ENCODE data around the gene FRMD4A. TPM values are rescaled to one million over a fixed set of nuclear protein-coding genes. Genes with fewer than 3 reads are reported as not detected.

The FRMD4A gene
- total and polyA plus RNA-seq, 2 of the 4 experiments (the other 2 are of a cell fraction): 30.3 to 68.8 TPM

- Histone ChIP-seq H3K27ac (ENCODE audit: insufficient read depth, low read length) (no peak overlapping the region), H3K18ac (ENCODE audit: low read depth, low read length) (peak overlapping the region; percentile 24; the same call in 1 of the 2 replicates), H2BK120ac (ENCODE audit: low read depth, low read length) (peak overlapping the region; percentile 76; the same call in 1 of the 2 replicates), H3K36me3 (ENCODE audit: control insufficient read depth, insufficient read depth, low read length) (no peaks in the 10 kb centered on the region), H4K91ac (ENCODE audit: insufficient read depth, low read depth, low read length) (no peak overlapping the region), H2BK20ac (ENCODE audit: low read depth, low read length) (peak overlapping the region; percentile 68), H2BK15ac (ENCODE audit: low read depth, low read length) (peak overlapping the region; percentile 82; the same call in 2 of the 3 replicates), H4K5ac (ENCODE audit: low read depth, low read length) (no peak overlapping the region), H2AK9ac (replicated peaks; ENCODE audit: low read depth, low read length, poor library complexity) (peak overlapping the region; percentile 66), H3K4ac (ENCODE audit: low read depth, low read length) (peak overlapping the region; percentile 77), H3K9ac (ENCODE audit: low read depth, low read length) (no peak overlapping the region), H3K9me3 (ENCODE audit: control insufficient read depth, insufficient read depth, low read length) (no peaks in the 10 kb centered on the region), H2BK5ac (ENCODE audit: low read depth, low read length, poor library complexity, severe bottlenecking) (no peak overlapping the region), H3K27me3 (ENCODE audit: control insufficient read depth, insufficient read depth, low read length) (no peaks in the 10 kb centered on the region), H3K9me1 (ENCODE audit: insufficient read depth, low read length) (peaks cover 15% of the 10 kb centered on the region), H3K4me2 (ENCODE audit: low read depth, low read length) (no peak overlapping the region), H4K20me1 (ENCODE audit: insufficient read depth, low read length) (no peaks in the 10 kb centered on the region), H4K8ac (ENCODE audit: low read depth in 2 of 2, low read length in 2 of 2) (peak overlapping the region in 1 of 2 experiments; percentile 72; a peak in 1 of 4 replicates), H2AFZ (replicated peaks; ENCODE audit: low read length, poor library complexity) (no peak overlapping the region), H3K23ac (ENCODE audit: low read depth, low read length) (0 out of 2 replicates have a peak overlapping the region, but pooled peaks have one; percentile 45), H3K14ac (replicated peaks; ENCODE audit: low read depth, low read length) (peak overlapping the region; percentile 47), H3K4me3 (ENCODE audit: insufficient read depth, low read depth, low read length) (no peak overlapping the region), H3K56ac (ENCODE audit: extremely low read depth, insufficient read depth, low read length) (no peak overlapping the region), H2AK5ac (ENCODE audit: low read depth, low read length) (peak overlapping the region; percentile 63), H3K79me1 (ENCODE audit: low read depth in 1 of 2, low read length in 2 of 2) (peaks cover 0 to 23% of the 10 kb centered on the region in 2 experiments; a peak in 2 of 4 replicates), H3K4me1 (ENCODE audit: control insufficient read depth, insufficient read depth, low read length) (peaks cover 31% of the 10 kb centered on the region)
- ChIA-PET POLR2A (ENCODE audit: unreplicated experiment) (no interaction called here), CTCF (no interaction called here)
- WGBS, 2 experiments (ENCODE audit: extremely low coverage in 2 of 2, insufficient read length in 1 of 2): no CpG with 5 or more reads among the region's 5 CpGs
- ATAC-seq (ENCODE audit: low read depth): no peak
- BruUV-seq (replicated peaks): no TSS peak
- DNase-seq: no peak
- intact Hi-C loops (cut with micrococcal nuclease): loop anchor here (5.0 kb wide), 1 partner anchor 33 kb away; no protein-coding TSS in a partner anchor
- dilution Hi-C loops (cut with HindIII; ENCODE audit: low sequenced_read_pairs, unreplicated experiment): no loop called here
- in situ Hi-C loops (cut with MboI; ENCODE audit: low sequenced_read_pairs): no loop called here
- TF ChIP-seq, protein P1, sequence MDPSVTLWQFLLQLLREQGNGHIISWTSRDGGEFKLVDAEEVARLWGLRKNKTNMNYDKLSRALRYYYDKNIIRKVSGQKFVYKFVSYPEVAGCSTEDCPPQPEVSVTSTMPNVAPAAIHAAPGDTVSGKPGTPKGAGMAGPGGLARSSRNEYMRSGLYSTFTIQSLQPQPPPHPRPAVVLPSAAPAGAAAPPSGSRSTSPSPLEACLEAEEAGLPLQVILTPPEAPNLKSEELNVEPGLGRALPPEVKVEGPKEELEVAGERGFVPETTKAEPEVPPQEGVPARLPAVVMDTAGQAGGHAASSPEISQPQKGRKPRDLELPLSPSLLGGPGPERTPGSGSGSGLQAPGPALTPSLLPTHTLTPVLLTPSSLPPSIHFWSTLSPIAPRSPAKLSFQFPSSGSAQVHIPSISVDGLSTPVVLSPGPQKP (IDR thresholded peaks at IDR 0.05; ENCODE audit: borderline replicate concordance, low read depth, low read length): no peak
- no peak for TF ChIP-seq POLR2A (IDR thresholded peaks at IDR 0.05; ENCODE audit: low read depth, low read length)
These were observed 611.3 kb downstream of the FRMD4A start for GRCh38 chr10:13719425-13719824.

Measured in IMR-90 (cell line).